ENCODE results near the gene HMCN2. TPM values are rescaled to one million over a fixed set of nuclear protein-coding genes. Genes with fewer than 3 reads are reported as not detected.

HMCN2 gene
- total RNA-seq, 1 donor from 2014 or later, result not detected

GRCh38 chr9:130345897-130346385 lies 80.4 kb downstream of the HMCN2 start:
- no peak for DNase-seq (ENCODE audit: low read depth)

DNA sequence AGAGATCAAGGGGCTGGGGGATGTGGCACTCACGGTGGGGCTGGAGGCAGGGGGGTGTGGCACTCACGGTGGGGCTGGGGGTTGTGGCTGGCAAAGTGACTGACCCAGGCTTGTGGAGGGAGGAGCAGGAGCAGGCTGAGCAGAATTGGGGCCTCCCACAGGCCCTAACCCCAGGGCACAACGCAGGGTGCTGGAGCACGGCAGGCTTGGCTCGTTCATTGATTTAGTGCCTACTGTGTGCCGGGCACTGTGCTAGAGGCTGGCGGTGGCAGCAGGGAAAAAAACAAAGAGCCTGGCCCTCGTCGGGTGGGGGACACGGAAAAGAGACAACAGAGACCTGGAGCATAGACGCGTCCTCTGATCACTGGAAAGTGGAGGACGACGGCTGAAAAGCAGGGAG lies 80.9 kb downstream of the HMCN2 start:
- no peak for DNase-seq (ENCODE audit: low read depth)

- DNase-seq (ENCODE audit: low read depth), result no peak
Measured at GRCh38 chr9:130347036-130347435, 81.5 kb downstream of the HMCN2 start.

DNA sequence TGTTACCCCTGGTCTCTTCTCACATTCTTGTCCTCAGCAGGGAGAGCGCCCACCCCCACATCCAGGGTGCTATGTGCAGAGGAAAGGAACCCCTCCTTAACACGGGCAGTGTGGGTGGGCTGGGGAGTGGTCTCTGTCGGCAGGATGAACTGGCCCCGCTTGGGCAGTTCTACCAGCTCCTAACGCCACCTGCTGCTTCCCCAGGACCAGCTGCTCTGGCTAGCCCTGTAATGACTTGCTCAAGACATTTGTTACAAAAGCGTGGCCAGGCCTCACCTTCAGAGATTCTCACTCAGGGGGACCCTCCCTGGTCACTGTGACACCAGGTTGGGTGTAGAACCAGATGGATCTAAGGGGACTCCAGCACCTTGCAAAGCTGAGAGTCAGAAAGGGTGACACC lies 82.4 kb downstream of the HMCN2 start:
- DNase-seq (ENCODE audit: low read depth), result no peak

GRCh38 chr9:130348341-130348740 lies 82.8 kb downstream of the HMCN2 start:
- no peak for DNase-seq (ENCODE audit: low read depth)

- no peak for DNase-seq (ENCODE audit: low read depth)
Measured at GRCh38 chr9:130348881-130349280, 83.3 kb downstream of the HMCN2 start.

GRCh38 chr9:130349398-130349797 lies 83.8 kb downstream of the HMCN2 start:
- no peak for DNase-seq (ENCODE audit: low read depth)

DNA sequence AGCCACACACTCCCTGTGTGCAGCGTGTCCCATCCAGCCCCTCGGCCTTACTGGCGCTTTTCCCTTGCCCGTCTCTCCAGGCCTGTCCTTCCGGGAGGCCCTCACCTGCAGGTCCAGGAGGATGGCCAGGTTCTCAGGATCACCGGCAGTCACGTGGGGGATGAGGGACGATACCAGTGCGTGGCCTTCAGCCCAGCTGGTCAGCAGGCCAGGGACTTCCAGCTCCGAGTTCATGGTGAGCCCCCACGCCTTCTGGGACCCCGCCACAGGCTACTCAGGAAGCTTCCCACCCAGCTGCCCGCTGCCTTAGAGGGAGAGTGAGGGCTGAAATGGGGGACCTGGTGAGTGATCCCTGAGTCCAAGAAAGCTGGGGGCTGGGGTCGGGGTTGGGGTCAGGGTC lies 85.8 kb downstream of the HMCN2 start:
- no peak for DNase-seq (ENCODE audit: low read depth)

- DNase-seq (ENCODE audit: low read depth), result peak; percentile 23
Measured at GRCh38 chr9:130352081-130352480, 86.5 kb downstream of the HMCN2 start.

- DNase-seq (ENCODE audit: low read depth), result no peak
Measured at GRCh38 chr9:130352586-130353285, 87.2 kb downstream of the HMCN2 start.

GRCh38 chr9:130354378-130354777 lies 88.8 kb downstream of the HMCN2 start:
- DNase-seq (ENCODE audit: low read depth), result no peak

GRCh38 chr9:130354806-130355205 lies 89.2 kb downstream of the HMCN2 start:
- DNase-seq (ENCODE audit: low read depth), result no peak

- DNase-seq (ENCODE audit: low read depth), result no peak
Measured at GRCh38 chr9:130356033-130356432, 90.5 kb downstream of the HMCN2 start.

GRCh38 chr9:130356877-130357584 lies 91.5 kb downstream of the HMCN2 start:
- DNase-seq (ENCODE audit: low read depth), result no peak

DNA sequence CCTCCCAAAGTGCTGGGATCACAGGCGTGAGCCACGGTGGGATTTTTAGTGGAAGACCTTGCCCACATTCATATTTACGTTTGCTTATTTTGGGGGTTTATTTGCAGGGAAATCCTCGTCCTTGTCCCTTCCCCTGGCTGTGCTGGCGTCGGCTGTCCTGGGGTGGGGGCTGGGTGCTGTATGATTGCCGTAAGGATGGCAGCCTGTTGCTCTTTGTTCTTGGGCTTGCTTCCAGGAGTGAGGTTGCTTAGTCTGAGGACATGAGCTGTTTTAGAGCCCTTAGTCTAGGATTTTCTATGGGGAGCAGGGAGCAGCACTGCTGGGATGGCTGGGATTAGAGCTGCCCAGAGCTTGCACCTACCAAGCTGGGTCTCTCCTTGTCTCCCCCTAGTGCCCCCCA lies 93.4 kb downstream of the HMCN2 start:
- no peak for DNase-seq (ENCODE audit: low read depth)

DNA sequence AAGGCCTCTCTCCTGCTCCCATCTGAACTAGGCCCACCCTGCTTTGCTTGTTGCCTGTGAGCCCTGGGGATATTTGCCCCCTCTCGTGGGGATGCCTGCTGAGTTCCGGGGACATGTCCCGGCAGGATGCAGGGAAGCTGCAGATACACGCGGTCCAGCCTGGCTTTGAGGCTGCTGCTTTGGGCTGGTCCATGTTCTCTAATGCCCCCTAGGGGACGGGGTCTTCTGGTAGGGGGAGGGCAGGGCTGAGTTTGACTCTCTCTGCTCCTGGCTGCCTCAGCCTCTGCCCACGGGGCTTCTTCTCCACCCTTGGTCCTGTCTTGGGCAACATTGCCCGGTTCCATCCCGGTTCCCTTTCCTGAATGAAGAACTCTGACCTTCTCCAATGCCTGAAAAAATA lies 94.3 kb downstream of the HMCN2 start:
- no peak for DNase-seq (ENCODE audit: low read depth)

- DNase-seq (ENCODE audit: low read depth), result no peak
Measured at GRCh38 chr9:130360672-130361071, 95.1 kb downstream of the HMCN2 start.

GRCh38 chr9:130361873-130362362 lies 96.4 kb downstream of the HMCN2 start:
- DNase-seq (ENCODE audit: low read depth), result no peak

- no peak for DNase-seq (ENCODE audit: low read depth)
Measured at GRCh38 chr9:130362691-130363090, 97.1 kb downstream of the HMCN2 start.

DNA sequence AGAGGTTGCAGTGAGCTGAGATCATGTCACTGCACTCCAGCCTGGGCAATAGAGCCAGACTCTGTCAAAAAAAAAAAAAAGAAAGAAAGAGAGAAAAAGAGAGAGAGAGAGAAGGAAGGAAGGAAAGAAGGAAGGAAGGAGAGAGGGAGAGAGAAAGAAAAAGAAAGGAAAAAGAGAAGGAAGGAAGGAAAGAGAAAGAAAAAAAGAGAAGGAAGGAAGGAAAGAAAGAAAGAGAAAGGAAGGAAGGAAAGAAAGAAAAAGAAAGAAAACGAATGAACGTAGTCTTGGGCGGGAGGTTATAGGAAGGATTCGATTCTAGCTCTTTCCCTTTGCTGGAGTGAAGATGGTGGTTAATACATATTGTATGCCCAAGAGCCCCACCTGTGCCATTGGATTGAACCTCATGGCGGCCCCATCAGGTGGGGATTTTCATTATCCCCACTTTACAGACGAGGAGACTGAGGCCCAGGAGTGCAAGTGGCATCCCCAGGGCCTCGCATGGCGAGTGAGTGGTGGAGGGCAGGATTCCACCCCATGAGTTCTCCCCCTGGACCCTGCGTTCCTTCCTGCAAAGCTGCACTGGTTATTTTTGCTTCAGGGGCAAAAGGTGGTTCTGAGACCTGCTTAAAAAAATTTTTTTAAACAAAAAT lies 98.3 kb downstream of the HMCN2 start:
- DNase-seq (ENCODE audit: low read depth), result no peak

- no peak for DNase-seq (ENCODE audit: low read depth)
Measured at GRCh38 chr9:130364619-130365322, 99.2 kb downstream of the HMCN2 start.

GRCh38 chr9:130365323-130365721 lies 99.8 kb downstream of the HMCN2 start:
- DNase-seq (ENCODE audit: low read depth), result no peak
